ENCODE measurements around the gene KRTAP5-3.

GRCh38 chr11:1623716-1624115, 15.5 kb upstream of the KRTAP5-3 start:
- TF ChIP-seq CTCF (tag by site-specific recombination; IDR thresholded peaks at IDR 0.05) (no peak), ZNF561 (tag by site-specific recombination; IDR thresholded peaks at IDR 0.05; ENCODE audit: borderline replicate concordance) (no peak), ZBTB49 (tag by site-specific recombination; IDR thresholded peaks at IDR 0.05; ENCODE audit: low read depth) (no peak), ZNF157 (tag by site-specific recombination; IDR thresholded peaks at IDR 0.05) (no peak), SCRT1 (tag by site-specific recombination; IDR thresholded peaks at IDR 0.05; ENCODE audit: borderline replicate concordance) (no peak), REST (tag by site-specific recombination; IDR thresholded peaks at IDR 0.05) (no peak), PRDM4 (tag by site-specific recombination; IDR thresholded peaks at IDR 0.05) (no peak), ZNF274 (IDR thresholded peaks at IDR 0.05; ENCODE audit: low read length) (no peak), ZNF274 (tag by site-specific recombination; IDR thresholded peaks at IDR 0.05; ENCODE audit: borderline replicate concordance) (no peak), ZNF132 (tag by site-specific recombination; IDR thresholded peaks at IDR 0.05; ENCODE audit: borderline replicate concordance) (no peak), GLI4 (tag by site-specific recombination; IDR thresholded peaks at IDR 0.05) (no peak), RBAK (tag by site-specific recombination; IDR thresholded peaks at IDR 0.05) (no peak), ZNF423 (tag by site-specific recombination; IDR thresholded peaks at IDR 0.05) (no peak), ZNF398 (tag by site-specific recombination; IDR thresholded peaks at IDR 0.05) (no peak), ZNF677 (tag by site-specific recombination; IDR thresholded peaks at IDR 0.05) (no peak)

All from HEK293 (cell line).